Tibial nerve (tissue), 4 donors: ENCODE results near the gene DISP2. TPM values are rescaled to one million over a fixed set of nuclear protein-coding genes. Genes with fewer than 3 reads are reported as not detected.

Experiments used
- DNase-seq, 2 donors: peaks; one replicate each; pipeline ENCODE4 v3.0.0-alpha.2; 2019; ENCODE audit warnings: low spot score in 2 of 2
- H3K27ac ChIP-seq, 4 donors: fragments of 200-600 bp; sonication (generic) in 3 of 4; one replicate each; pipeline ENCODE4 v1.5.1; 2017 to 2019; ENCODE audit warnings: mild to moderate bottlenecking in 1 of 4
- H3K27me3 ChIP-seq, 2 donors: fragments of 200-600 bp; sonication (generic) in 1 of 2; one replicate each; pipeline versions ENCODE4 v1.5.1 to v1.6.0; 2017 to 2019
- H3K36me3 ChIP-seq, 3 donors: fragments of 200-600 bp; sonication (generic); one replicate each; pipeline ENCODE4 v1.5.1; 2018 to 2019
- H3K4me1 ChIP-seq, 4 donors: fragments of 200-600 bp; sonication (generic) in 3 of 4; one replicate each; pipeline ENCODE4 v1.5.1; 2017 to 2019
- H3K4me3 ChIP-seq, 4 donors: fragments of 200-600 bp; sonication (generic) in 3 of 4; one replicate each; pipeline ENCODE4 v1.5.1; 2017 to 2019; ENCODE audit warnings: mild to moderate bottlenecking in 1 of 4, moderate library complexity in 1 of 4
- H3K9me3 ChIP-seq, 4 donors: fragments of 200-600 bp; sonication (generic) in 3 of 4; one replicate each; pipeline ENCODE4 v1.5.1; 2017 to 2019
- EP300 ChIP-seq, 2 donors: sonication (generic); formaldehyde crosslinking; IDR thresholded peaks; one replicate each; pipeline ENCODE4 v1.6.1; 2017; ENCODE audit warnings: antibody characterized with exemption in 2 of 2, mild to moderate bottlenecking in 1 of 2
- POLR2A ChIP-seq, 2 donors: fragments of 450-650 bp; IDR thresholded peaks; one replicate each; pipeline ENCODE4 v1.6.1; 2017; ENCODE audit warnings: antibody characterized with exemption in 2 of 2, mild to moderate bottlenecking in 2 of 2, moderate library complexity in 2 of 2
- WGBS, 2 donors: methylation state at CpG; one replicate each; pipeline ENCODE4 v1.1.5; 2018; 5-methylcytosine and 5-hydroxymethylcytosine counted together
- total RNA-seq, 4 donors: library from RNA; depleted of rRNA; stranded (reverse); fragments of >200 nt; gene quantifications; one replicate each; pipeline ENCODE4 v1.1.0, GENCODE V29; 2016
- TF ChIP-seq, protein P1 (sequence below), 5 experiments: fragments of 200-600 bp in 3 of 5; fragments of 450-650 bp in 2 of 5; sonication (generic) in 3 of 5; IDR thresholded peaks; one replicate each; pipeline ENCODE4 v1.5.1; 2016 to 2019; ENCODE audit warnings: antibody characterized with exemption in 5 of 5, mild to moderate bottlenecking in 3 of 5, moderate library complexity in 2 of 5

Gene DISP2
- total RNA-seq, 4 donors from 2014 or later = under 0.01 to 0.22 (median 0.10) TPM

- WGBS, 2 donors = 89 to 93% methylated on average over 11 of the region's 11 CpGs
- H3K4me3 ChIP-seq = no peak overlapping the region
- TF ChIP-seq, protein P1, sequence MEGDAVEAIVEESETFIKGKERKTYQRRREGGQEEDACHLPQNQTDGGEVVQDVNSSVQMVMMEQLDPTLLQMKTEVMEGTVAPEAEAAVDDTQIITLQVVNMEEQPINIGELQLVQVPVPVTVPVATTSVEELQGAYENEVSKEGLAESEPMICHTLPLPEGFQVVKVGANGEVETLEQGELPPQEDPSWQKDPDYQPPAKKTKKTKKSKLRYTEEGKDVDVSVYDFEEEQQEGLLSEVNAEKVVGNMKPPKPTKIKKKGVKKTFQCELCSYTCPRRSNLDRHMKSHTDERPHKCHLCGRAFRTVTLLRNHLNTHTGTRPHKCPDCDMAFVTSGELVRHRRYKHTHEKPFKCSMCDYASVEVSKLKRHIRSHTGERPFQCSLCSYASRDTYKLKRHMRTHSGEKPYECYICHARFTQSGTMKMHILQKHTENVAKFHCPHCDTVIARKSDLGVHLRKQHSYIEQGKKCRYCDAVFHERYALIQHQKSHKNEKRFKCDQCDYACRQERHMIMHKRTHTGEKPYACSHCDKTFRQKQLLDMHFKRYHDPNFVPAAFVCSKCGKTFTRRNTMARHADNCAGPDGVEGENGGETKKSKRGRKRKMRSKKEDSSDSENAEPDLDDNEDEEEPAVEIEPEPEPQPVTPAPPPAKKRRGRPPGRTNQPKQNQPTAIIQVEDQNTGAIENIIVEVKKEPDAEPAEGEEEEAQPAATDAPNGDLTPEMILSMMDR (IDR thresholded peaks at IDR 0.05) = no peak
- TF ChIP-seq EP300 (IDR thresholded peaks at IDR 0.05) (no peak), POLR2A (IDR thresholded peaks at IDR 0.05) (no peak)
These were observed 10.2 kb upstream of the DISP2 start for GRCh38 chr15:40347559-40348473.

GRCh38 chr15:40348474-40348870 is 9.5 kb upstream of the DISP2 start:
- 84 to 88% methylated on average over 5 of the region's 5 CpGs for WGBS, 2 donors

More at GRCh38 chr15:40347559-40348473, 10.2 kb upstream of the DISP2 start:
- Histone ChIP-seq H3K4me1 (peaks cover 0 to 42% (median 7%) of the 10 kb centered on the region in 4 donors), H3K9me3 (no peaks in the 10 kb centered on the region), H3K27me3 (no peaks in the 10 kb centered on the region), H3K36me3 (no peaks in the 10 kb centered on the region), H3K27ac (peak overlapping the region in 1 of 4 donors; percentile 81)
- DNase-seq = no peak

GRCh38 chr15:40349163-40349562 is 8.9 kb upstream of the DISP2 start:
- Histone ChIP-seq H3K4me3 (no peak overlapping the region), H3K36me3 (no peaks in the 10 kb centered on the region), H3K4me1 (peaks cover 0 to 37% (median 4%) of the 10 kb centered on the region in 4 donors), H3K27me3 (no peaks in the 10 kb centered on the region), H3K27ac (peak overlapping the region in 1 of 4 donors; percentile 81), H3K9me3 (no peaks in the 10 kb centered on the region)
- TF ChIP-seq POLR2A (IDR thresholded peaks at IDR 0.05) (no peak), EP300 (IDR thresholded peaks at IDR 0.05) (no peak)
- TF ChIP-seq, protein P1 (IDR thresholded peaks at IDR 0.05) = no peak
- DNase-seq = no peak
- WGBS, 2 donors = 84 to 88% methylated on average over 5 of the region's 5 CpGs

More at GRCh38 chr15:40348474-40348870, 9.5 kb upstream of the DISP2 start:
- DNase-seq = no peak
- Histone ChIP-seq H3K36me3 (no peaks in the 10 kb centered on the region), H3K4me3 (no peak overlapping the region), H3K9me3 (no peaks in the 10 kb centered on the region), H3K27ac (peak overlapping the region in 1 of 4 donors; percentile 81), H3K4me1 (peaks cover 0 to 37% (median 7%) of the 10 kb centered on the region in 4 donors), H3K27me3 (no peaks in the 10 kb centered on the region)
- TF ChIP-seq EP300 (IDR thresholded peaks at IDR 0.05) (no peak), POLR2A (IDR thresholded peaks at IDR 0.05) (no peak)
- TF ChIP-seq, protein P1 (IDR thresholded peaks at IDR 0.05) = no peak

DNA sequence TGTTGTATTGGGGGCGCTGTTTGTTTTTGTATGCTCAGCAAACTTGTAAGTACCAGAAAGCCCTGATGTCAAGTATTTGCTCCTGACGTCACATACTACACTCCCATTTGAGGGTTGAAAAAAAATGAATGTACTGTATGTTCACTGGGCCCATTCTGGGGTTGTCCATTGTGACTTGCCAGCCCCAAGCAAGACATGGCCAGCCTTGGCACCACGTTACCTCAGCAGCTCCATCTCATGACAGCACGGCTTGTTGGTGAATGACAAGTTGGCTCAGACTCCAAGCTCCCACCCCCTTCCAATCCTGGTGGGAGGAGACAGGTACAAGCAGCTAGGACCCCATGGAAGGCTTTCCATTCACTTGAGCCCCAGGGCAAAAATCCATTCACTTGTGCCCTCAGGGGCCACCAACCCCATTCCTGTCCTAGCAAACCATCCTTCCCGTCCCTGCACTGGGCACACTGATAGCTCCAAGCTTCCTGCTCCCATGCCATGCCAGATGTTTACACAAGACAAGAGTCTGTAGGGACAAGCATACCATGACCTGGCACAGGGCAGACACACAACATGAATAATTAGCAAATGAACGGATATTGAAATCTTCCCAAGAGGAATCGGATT is 5.6 kb upstream of the DISP2 start:
- no peak for TF ChIP-seq EP300 (IDR thresholded peaks at IDR 0.05)
- no peak for TF ChIP-seq POLR2A (IDR thresholded peaks at IDR 0.05)
- TF ChIP-seq, protein P1 (IDR thresholded peaks at IDR 0.05) = no peak
- WGBS, 2 donors = 83 to 86% methylated on average over 7 of the region's 7 CpGs
- Histone ChIP-seq H3K4me3 (peak overlapping the region in 1 of 4 donors; percentile 12), H3K27ac (peak overlapping the region in 1 of 4 donors; percentile 73), H3K27me3 (no peaks in the 10 kb centered on the region), H3K36me3 (no peaks in the 10 kb centered on the region), H3K4me1 (peaks cover 0 to 20% (median 3%) of the 10 kb centered on the region in 4 donors), H3K9me3 (no peaks in the 10 kb centered on the region)
- no peak for DNase-seq
